ENCODE data around the gene UBE2V1.

GRCh38 chr20:50066161-50066834, 46.7 kb downstream of the UBE2V1 start:
- TF ChIP-seq, protein P1, sequence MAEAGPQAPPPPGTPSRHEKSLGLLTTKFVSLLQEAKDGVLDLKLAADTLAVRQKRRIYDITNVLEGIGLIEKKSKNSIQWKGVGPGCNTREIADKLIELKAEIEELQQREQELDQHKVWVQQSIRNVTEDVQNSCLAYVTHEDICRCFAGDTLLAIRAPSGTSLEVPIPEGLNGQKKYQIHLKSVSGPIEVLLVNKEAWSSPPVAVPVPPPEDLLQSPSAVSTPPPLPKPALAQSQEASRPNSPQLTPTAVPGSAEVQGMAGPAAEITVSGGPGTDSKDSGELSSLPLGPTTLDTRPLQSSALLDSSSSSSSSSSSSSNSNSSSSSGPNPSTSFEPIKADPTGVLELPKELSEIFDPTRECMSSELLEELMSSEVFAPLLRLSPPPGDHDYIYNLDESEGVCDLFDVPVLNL (IDR thresholded peaks at IDR 0.05; ENCODE audit: low read depth, low read length): no peak
- TF ChIP-seq SREBF2 (IDR thresholded peaks at IDR 0.05; ENCODE audit: low read length): no peak
- no peak for TF ChIP-seq EZH2 (IDR thresholded peaks at IDR 0.05; ENCODE audit: borderline replicate concordance, control insufficient read depth, low read depth, low read length)
- TF ChIP-seq MYC (IDR thresholded peaks at IDR 0.05; ENCODE audit: insufficient read depth, insufficient read length, insufficient replicate concordance, low read length, severe bottlenecking): no peak
- TF ChIP-seq, protein P2, sequence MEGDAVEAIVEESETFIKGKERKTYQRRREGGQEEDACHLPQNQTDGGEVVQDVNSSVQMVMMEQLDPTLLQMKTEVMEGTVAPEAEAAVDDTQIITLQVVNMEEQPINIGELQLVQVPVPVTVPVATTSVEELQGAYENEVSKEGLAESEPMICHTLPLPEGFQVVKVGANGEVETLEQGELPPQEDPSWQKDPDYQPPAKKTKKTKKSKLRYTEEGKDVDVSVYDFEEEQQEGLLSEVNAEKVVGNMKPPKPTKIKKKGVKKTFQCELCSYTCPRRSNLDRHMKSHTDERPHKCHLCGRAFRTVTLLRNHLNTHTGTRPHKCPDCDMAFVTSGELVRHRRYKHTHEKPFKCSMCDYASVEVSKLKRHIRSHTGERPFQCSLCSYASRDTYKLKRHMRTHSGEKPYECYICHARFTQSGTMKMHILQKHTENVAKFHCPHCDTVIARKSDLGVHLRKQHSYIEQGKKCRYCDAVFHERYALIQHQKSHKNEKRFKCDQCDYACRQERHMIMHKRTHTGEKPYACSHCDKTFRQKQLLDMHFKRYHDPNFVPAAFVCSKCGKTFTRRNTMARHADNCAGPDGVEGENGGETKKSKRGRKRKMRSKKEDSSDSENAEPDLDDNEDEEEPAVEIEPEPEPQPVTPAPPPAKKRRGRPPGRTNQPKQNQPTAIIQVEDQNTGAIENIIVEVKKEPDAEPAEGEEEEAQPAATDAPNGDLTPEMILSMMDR (IDR thresholded peaks at IDR 0.05 in 2 of 3, conservative IDR thresholded peaks at IDR 0.05 in 1 of 3; ENCODE audit: control insufficient read depth in 2 of 3, extremely low read depth in 1 of 3, insufficient read depth in 1 of 3, low read depth in 3 of 3, low read length in 3 of 3): no peak
- TF ChIP-seq RAD51 (IDR thresholded peaks at IDR 0.05): no peak
- no peak for TF ChIP-seq IKZF1 (conservative IDR thresholded peaks at IDR 0.05)
- no peak for TF ChIP-seq POLR2A (IDR thresholded peaks at IDR 0.05; ENCODE audit: low read depth, low read length)
- TF ChIP-seq SRF (IDR thresholded peaks at IDR 0.05; ENCODE audit: low read depth in 2 of 2, low read length in 2 of 2): no peak

Measured in GM12878 (cell line).